HG03064 (cell line): ENCODE measurements around the gene USP53.
"Not testable (repeated sequence)": the region's sequence is repeated elsewhere in the genome, so short reads cannot be mapped to it uniquely, and the experiment has no call there.

Source experiments
- ATAC-seq: cut with Tn5 transposase; IDR thresholded peaks from one replicate; pipeline ENCODE4 v1.9.1; 2021; ENCODE audit warnings: low read depth; ENCODE audit not compliant: unreplicated experiment

Gene USP53

GRCh38 chr4:119310826-119311225 is 98.3 kb downstream of the USP53 start:
- no peak for ATAC-seq

GRCh38 chr4:119313237-119313636 is 100.7 kb downstream of the USP53 start:
- ATAC-seq: no peak

- no peak for ATAC-seq
Observed at GRCh38 chr4:119314356-119314755, 101.8 kb downstream of the USP53 start.

- no peak for ATAC-seq
Observed at GRCh38 chr4:119315036-119315435, 102.5 kb downstream of the USP53 start.

- ATAC-seq: no peak
Observed at GRCh38 chr4:119317990-119318389, 105.5 kb downstream of the USP53 start.

- ATAC-seq: no peak
Observed at GRCh38 chr4:119321921-119322687, 109.6 kb downstream of the USP53 start, which contains the start of gene FABP2. Gene FABP2 (minus strand): TSS chr4:119322138. CDS start chr4:119322102, 36 bp downstream.

GRCh38 chr4:119328695-119329094 is 116.2 kb downstream of the USP53 start:
- no peak for ATAC-seq

GRCh38 chr4:119329835-119330620 is 117.5 kb downstream of the USP53 start:
- ATAC-seq: no peak

GRCh38 chr4:119336332-119336979 is 123.9 kb downstream of the USP53 start:
- ATAC-seq: not testable (repeated sequence)

- ATAC-seq: no peak
Observed at GRCh38 chr4:119337010-119337409, 124.5 kb downstream of the USP53 start.

GRCh38 chr4:119339895-119340294 is 127.4 kb downstream of the USP53 start:
- ATAC-seq: not testable (repeated sequence)

- ATAC-seq: not testable (repeated sequence)
Observed at GRCh38 chr4:119343293-119343692, 130.8 kb downstream of the USP53 start.
